NCI-H345 treated with DMSO at 0.1 percent for 48 hours (cell line): ENCODE results near the gene VPS51.
A peak's percentile ranks its signal among the peaks of the same experiment; 100 is the strongest.

Experiments used
- DNase-seq: peaks from one replicate; lab custom pipeline; 2025; ENCODE audit not compliant: unreplicated experiment; lab: John Stamatoyannopoulos, UW

VPS51 gene

DNA sequence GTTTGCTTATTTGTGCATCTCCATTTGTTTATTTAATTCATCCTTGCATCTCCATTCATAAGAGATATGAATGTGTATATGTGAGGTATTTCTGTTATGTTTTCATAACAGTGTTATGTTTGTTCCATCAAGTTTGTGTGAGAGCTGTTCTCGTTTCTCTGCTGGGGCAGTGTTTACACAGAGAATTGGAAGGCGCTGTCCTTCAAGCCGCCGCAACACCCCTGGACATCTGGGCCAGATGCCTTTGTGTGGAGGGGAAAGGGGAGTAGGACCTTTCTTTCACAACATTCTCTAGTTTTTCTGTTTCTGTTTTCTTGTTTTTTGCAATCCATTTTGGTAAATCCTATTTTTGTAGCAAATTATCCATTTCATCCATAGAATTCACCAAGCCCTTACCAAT is 8.6 kb downstream of the VPS51 start:
- DNase-seq = no peak

DNA sequence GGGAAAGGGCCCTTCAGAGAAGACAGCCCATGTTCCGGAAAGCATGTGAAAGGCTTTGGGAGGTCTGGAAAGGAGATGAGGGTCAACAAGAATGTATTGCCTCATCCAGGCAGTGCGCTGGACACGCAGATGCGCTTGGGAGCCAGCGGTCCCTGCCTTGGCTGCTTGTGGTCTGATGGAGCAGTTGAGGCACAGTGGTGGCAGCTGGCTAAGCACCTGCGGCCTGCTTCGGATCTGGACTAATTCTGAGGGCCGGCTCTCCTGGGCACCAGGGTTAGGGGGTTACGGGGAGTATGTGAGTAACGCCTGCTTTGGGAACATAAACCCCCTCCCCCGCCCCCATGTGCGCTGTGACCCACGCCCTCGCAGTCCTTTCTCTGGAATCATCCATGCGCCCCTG is 11.1 kb downstream of the VPS51 start:
- no peak for DNase-seq

DNA sequence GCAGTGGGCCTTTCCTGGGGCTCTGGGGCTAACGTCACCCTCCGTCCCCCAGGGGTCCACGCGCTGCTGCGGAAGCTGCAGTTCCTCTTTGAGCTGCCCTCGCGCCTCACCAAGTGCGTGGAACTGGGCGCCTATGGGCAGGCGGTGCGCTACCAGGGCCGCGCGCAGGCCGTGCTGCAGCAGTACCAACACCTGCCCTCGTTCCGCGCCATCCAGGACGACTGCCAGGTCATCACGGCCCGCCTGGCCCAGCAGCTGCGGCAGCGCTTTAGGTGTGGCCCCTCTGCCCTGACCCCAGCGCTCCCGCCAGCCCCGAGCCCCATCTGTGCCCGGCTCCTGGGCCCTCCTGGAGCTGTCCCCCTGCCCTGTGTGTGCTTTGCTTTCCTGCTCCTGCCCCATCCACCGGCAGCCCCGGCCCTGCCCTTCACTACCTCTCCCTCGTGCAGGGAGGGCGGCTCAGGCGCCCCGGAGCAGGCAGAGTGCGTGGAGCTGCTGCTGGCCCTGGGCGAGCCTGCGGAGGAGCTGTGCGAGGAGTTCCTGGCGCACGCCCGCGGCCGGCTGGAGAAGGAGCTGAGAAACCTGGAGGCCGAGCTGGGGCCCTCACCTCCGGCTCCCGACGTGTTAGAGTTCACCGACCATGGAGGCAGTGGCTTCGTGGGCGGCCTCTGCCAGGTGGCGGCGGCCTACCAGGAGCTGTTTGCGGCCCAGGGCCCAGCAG is 11.9 kb downstream of the VPS51 start:
- no peak for DNase-seq

DNA sequence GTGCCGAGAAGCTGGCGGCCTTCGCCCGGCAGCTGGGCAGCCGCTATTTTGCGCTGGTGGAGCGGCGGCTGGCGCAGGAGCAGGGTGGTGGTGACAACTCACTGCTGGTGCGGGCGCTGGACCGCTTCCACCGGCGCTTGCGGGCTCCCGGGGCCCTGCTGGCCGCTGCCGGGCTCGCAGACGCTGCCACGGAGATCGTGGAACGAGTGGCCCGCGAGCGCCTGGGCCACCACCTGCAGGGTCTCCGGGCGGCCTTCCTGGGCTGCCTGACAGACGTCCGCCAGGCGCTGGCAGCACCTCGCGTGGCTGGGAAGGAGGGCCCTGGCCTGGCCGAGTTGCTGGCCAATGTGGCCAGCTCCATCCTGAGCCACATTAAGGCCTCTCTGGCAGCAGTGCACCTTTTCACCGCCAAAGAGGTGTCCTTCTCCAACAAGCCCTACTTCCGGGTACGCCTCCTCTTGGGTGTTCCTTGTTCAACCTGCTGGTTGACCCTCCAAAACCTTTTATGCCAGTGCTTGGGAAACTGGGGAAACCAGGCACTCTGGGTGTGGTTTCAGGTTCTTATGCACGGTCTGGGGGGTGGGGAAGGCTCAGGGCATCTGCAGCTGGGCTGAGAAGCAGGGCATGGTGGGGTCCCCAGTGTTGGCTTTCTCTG is 12.6 kb downstream of the VPS51 start:
- no peak for DNase-seq

DNA sequence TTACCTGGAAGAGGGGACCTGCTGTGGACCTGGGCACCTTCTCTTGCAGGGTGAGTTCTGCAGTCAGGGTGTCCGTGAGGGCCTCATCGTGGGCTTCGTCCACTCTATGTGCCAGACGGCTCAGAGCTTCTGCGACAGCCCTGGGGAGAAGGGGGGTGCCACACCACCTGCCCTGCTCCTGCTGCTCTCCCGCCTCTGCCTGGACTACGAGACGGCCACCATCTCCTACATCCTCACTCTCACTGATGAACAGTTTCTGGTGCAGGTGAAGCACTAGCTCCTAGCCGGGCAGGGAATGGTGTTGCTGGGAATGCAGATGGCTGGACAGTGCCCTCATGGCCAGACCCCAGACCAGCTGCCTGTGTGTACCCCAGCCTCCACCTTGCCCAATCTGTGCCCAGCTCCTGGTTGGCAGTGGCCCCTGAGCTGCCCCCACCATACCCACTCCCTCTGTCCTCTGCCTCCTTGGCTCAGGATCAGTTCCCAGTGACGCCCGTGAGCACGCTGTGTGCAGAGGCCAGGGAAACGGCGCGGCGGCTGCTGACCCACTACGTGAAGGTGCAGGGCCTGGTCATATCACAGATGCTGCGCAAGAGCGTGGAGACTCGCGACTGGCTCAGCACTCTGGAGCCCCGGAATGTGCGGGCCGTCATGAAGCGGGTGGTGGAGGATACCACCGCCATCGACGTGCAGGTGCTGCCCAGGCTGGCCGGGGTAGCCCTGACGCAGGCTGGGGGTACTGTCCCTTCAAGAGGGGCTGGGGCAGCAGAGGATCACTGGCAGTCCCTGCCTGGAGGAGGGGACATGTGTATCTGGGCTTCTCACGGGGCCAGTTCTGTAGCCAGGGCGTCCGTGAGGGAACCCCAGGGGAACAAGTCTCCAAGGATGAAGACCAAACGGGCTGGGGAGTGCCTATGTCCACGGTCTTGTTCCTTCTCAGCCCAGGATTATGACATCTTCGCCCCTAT is 13.5 kb downstream of the VPS51 start:
- no peak for DNase-seq

DNA sequence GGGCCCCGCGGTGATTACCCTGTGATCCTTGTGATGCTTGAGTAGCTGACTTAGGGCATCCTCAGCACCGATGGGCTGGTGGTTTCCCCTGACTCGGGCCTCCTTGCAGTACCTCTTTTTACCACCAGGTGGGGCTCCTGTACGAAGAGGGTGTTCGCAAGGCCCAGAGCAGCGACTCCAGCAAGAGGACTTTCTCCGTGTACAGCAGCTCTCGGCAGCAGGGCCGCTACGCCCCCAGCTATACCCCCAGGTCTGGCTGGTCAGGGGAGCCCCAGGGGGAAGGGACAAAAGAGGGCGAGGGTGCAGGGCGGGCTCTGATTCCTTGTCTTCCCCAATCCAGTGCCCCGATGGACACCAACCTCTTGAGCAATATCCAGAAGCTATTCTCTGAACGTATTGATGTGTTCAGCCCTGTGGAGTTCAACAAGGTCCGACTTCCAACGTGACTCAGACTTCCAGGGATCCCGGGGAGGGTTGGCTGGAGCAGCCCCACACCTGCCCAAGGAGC is 14.4 kb downstream of the VPS51 start:
- peak; percentile 55 for DNase-seq

DNA sequence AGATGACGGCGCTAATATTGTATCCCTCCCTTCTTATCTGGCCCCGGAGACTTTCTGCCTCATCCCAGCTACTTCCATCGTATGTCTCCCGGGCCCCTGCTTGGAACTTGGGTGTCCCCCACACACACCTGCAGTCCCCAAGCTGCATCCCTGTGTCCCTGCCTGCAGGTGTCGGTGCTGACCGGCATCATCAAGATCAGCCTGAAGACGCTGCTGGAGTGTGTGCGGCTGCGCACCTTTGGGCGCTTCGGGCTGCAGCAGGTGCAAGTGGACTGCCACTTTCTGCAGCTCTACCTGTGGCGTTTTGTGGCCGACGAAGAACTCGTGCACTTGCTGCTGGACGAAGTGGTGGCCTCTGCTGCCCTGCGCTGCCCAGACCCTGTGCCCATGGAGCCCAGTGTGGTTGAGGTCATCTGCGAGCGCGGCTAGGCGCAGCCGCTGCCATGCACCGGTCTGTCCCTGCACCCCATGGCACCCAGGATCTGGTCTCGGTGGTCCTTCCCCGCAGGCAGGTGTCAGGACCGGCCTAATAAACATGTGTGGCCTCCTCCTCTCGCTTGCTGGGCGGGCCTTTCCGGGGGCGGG is 15.2 kb downstream of the VPS51 start:
- DNase-seq = no peak

DNA sequence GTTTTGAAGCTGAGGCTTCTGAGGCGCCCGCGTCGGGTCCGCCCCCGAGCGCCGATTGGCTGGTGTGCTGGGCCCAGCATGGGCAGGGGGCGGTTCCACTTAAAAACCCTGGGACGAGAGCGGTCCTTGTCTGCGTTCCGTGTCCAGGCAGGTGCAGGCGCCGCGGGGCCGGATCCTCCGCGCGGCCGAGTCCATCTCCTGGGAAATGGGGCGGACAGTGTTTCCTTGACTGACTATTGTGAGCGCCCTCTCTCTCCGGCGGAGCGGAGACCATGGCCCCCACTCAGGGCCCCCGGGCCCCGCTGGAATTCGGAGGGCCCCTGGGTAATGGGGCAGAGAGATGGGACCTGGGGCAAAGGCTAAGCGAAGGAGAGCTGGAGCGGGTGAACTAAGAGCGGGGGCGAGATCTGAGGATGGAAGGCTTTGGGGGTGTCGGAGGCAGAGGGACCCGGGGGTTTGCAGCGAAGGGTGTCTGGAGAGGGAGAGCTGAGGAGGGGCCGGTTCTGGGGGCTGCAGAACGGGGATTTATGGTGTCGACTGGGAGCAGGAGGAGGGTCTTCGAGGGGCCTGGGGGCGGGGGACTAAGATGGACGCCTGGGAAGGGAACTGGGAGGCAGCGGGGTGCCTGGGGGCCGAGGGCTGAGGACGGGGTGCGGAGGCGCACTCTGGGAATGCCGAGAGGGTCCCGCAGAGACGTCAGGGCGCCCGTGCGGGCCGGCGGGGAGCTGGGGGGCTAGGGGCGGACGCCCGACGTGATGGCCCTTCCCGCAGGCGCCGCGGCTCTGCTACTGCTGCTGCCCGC is 15.9 kb downstream of the VPS51 start, which contains the start of gene TM7SF2:
Gene TM7SF2 (plus strand): TSS at position 129 of the 802 bp plus-strand sequence. CDS start 144 bp downstream, at position 273.
- peak; percentile 92 for DNase-seq

DNA sequence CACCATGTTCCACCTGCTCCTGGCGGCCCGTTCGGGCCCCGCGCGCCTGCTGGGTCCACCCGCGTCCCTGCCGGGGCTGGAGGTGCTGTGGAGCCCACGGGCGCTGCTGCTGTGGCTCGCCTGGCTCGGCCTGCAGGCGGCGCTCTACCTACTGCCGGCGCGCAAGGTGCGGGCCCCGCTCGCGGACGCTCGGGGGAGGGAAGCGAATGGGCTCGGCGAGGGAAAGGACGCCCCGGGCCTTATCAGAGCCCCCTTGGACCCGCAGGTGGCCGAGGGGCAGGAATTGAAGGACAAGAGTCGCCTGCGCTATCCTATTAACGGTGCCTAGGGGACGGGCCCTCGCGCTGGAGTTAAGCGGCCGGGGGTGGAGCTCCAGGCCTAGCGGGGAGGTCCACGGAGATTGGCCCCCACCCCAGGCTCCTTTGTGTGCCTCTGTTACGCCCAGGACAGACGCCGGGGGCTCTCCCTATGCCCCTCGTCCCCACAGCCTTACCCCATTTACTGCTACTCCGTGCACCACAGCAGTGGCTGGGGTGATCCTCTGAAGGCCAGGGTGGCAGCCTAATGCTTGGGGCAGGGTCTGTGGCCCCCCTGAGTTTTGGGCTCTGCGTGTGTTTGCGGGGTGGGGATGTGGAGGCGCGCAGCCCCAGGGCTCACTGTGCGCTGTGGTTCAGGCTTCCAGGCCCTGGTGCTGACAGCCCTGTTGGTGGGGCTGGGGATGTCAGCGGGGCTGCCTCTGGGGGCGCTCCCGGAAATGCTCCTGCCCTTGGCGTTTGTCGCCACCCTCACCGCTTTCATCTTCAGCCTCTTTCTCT is 16.7 kb downstream of the VPS51 start:
- DNase-seq = peak; percentile 5

DNA sequence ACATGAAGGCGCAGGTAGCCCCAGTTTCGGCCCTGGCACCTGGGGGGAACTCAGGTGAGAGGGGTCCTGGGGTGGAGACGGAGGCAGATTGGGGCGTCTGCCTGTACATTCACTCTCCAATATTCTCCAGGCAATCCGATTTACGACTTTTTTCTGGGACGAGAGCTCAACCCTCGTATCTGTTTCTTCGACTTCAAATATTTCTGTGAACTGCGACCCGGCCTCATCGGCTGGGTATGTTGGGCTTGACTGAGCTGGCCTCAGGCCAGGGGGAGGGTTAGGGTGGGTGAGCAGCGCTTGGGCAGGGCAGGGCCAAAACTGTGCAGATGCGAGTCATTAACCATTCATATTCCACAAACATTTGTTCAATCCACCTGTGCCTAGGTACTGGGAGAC is 17.3 kb downstream of the VPS51 start:
- DNase-seq = no peak

DNA sequence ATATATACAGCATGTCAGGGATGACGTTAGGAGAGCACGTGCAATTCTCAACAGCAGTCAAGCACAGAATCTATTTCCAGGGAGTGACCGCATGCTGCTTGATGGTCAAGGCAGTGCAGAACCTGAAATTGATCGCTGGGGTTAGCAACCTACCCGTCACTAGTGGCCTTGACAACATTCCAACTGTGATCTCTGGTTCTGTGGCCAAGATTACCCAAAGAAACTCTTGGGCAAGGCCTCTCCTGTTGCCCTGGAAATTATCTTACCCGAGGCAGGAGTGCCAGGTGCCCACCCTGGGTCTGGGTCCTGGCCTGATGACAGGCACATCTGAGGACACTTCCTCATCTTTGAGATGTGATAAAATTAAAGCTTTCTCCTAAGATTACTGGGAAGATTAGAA is 17.8 kb downstream of the VPS51 start:
- DNase-seq = no peak

DNA sequence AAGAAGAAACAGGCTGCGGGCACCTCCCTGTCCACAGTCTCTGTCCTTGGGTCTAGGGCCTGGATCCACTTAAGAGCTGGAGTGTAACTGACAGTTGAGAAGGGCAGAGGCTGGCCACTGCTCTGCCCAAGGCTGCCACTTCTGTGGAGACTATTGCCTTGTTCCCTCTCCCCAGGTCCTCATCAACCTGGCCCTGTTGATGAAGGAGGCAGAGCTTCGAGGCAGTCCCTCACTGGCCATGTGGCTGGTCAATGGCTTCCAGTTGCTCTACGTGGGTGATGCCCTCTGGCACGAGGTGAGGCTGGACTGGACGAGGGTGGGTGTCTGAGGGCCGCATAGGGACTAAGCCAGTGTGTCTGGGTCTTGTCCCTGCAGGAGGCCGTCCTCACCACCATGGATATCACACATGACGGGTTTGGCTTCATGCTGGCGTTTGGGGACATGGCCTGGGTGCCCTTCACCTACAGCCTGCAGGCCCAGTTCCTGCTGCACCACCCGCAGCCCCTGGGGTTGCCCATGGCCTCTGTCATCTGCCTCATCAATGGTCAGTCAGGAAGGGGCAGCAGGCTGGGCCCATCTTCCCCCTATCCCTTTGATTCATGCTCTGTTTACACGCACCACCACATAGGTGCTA is 18.6 kb downstream of the VPS51 start:
- no peak for DNase-seq

DNA sequence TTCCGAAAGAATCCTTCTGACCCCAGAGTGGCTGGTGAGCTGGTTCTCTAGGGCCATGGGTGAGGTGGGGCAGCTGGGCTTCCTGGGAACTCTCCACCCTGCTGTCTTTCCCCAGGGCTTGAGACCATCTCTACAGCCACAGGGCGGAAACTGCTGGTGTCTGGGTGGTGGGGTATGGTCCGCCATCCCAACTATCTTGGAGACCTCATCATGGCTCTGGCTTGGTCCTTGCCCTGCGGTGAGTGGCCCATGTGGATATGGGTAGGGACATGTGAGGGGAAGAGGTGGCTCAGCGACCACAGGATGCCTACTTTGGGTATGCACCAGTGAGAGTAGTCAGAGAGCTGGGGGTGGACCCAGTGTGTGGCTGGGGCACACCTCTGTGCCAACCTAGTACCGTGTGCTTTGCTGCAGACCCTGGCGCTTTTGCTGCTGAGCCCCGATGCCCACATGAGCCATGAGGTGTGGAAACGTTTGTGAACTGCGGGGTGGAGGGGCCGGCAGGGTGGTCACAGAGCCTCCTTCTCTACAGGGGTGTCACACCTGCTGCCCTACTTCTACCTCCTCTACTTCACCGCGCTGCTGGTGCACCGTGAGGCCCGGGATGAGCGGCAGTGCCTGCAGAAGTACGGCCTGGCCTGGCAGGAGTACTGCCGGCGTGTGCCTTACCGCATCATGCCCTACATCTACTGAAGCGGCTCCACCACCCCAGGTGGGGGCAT is 19.5 kb downstream of the VPS51 start:
- no peak for DNase-seq

DNA sequence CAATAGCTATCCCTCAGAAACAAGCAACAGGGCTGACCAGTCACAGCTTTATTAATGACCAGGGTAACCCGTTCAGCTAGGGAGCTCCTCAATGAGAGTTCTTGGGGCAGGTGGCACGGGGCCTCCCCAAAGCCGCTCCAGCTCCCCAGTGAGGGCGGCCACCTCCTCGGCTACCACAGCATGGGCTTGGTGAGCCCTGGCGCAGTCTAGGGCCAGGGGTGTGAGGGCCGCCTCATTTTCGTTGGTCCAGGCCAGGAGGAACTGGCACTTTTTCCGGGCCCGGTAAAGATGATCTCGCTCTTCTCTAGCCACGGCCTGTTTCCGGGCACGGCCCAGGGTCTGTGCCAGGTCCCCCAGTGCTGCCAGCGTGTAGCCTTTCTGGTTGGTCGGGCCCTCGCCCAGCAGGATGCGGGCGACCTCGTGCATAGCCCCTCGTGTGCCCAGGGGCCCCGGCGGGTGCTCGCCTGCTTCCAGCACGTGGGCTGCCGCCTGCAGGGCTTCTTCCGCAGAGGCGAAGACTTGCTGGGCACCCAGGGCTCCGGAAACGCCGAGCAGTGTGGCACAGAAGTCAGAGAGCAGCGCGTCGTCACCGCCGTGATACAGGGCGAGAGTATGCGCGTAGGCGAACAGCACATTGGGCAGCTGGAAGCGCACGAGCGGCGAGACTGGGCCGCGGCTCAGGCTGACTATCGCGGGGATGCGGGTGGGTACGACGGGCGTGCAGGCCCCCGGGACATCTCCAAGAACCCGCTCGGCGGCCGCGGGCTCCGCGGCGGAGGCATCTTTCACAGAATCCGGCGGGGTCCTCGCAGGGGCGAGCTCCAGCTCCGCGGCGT is 20.6 kb downstream of the VPS51 start:
- DNase-seq = no peak

DNA sequence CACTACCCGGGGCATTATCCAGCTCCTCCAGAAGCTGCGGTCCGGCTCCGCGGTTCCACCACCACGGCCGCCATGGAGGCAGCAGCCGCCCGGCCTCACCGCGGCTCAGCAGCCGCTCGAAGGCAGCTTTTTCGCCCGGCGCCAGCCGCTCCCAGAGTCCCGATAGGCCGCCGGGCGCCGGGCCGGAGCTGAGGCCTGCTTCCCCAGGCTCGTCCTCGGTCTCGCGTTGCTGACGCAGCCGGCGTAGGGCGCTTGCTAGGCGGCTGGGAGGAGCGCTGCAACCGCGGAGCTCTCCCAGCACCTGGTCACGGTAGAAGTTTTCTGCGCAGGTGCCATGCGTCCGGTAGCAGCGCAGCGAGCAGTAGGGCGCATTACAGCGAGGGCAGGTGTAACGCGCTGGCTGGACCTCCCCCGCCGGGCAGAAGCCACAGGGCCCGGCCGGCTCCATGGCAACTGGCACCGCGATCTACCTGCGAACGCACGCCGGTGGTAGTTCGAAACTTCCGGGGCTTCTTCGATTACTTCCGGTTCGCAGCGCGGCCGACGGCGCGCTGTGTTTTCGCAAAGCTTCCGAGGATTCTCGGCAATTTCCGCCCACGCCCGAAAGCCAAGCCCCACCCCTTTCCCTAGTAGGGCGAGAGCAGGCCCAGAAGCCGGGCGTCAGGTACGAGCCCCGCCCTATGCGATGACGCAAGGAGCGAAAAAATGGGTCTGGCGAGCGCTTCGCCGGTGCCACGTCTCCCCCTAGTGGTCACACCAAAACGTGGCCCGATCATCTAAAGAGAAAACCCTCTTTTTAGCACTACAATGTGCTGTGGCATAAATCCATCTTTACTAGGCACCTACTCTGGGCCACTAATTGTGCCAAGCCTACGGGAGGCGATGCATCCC is 21.4 kb downstream of the VPS51 start, which contains the start of gene ZNHIT2:
Gene ZNHIT2 (minus strand): TSS at position 496 of the 891 bp plus-strand sequence. CDS start 48 bp downstream, at position 448.
- DNase-seq = peak; percentile 97
